ENCODE measurements around the gene ANKRD53.

DNA sequence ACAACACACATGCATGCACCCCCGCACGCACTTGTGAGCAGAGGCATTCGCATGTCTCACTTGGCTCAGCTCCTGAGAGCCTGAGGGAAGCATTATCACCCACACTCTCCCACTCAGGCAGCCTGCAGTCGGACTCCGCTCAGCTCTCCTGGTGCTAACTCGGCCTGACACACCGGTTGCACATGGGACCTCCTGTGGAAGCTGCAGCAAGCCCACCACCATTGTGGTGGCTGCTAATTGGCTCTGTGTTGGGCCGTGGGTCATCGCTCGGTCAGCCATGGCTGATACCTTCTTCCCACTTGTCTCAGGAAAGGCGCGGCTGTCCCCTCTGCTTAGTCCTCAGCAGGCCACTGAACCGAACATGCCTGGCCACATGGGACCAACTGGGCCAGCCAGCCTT, 29.9 kb downstream of the ANKRD53 start:
- TF ChIP-seq, protein P1, sequence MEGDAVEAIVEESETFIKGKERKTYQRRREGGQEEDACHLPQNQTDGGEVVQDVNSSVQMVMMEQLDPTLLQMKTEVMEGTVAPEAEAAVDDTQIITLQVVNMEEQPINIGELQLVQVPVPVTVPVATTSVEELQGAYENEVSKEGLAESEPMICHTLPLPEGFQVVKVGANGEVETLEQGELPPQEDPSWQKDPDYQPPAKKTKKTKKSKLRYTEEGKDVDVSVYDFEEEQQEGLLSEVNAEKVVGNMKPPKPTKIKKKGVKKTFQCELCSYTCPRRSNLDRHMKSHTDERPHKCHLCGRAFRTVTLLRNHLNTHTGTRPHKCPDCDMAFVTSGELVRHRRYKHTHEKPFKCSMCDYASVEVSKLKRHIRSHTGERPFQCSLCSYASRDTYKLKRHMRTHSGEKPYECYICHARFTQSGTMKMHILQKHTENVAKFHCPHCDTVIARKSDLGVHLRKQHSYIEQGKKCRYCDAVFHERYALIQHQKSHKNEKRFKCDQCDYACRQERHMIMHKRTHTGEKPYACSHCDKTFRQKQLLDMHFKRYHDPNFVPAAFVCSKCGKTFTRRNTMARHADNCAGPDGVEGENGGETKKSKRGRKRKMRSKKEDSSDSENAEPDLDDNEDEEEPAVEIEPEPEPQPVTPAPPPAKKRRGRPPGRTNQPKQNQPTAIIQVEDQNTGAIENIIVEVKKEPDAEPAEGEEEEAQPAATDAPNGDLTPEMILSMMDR (IDR thresholded peaks at IDR 0.05) = no peak
- TF ChIP-seq POLR2A (IDR thresholded peaks at IDR 0.05) = no peak

Data from uterus (tissue), 2 donors.